B cell (primary cell): Measurements from ENCODE around the gene ZNF346.

Source experiments
- EZH2 ChIP-seq: IDR thresholded peaks from 2 replicates; pipeline ENCODE4 v1.6.1; 2012; ENCODE audit warnings: borderline replicate concordance, low read depth, mild to moderate bottlenecking, moderate library complexity, low read length; ENCODE audit not compliant: insufficient read depth, poor library complexity, severe bottlenecking
- TF ChIP-seq, protein P1 (sequence below): fragments of 200-600 bp; IDR thresholded peaks from one replicate; pipeline ENCODE4 v1.8.0; 2022; ENCODE audit warnings: antibody characterized with exemption, mild to moderate bottlenecking

DNA sequence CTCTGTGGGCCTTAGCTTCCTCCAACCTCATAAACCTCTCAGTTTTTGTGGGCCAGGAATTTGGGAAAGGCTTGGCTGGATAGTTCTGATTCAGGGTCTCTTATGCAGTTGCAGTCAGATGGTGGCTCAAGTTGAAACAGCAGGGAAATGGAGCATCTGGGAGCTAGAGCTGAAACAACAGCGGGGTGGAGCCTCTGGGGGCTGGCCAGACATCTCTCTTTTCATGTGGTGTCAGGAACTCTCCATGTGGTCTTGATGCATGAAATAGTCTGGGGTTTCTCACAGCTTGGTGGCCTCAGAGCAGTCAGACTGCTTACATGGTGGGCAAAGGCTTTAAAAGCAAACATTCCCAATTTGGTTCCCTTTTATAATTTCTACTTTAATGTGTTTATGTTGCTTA, 13.5 kb downstream of the ZNF346 start:
- TF ChIP-seq, protein P1, sequence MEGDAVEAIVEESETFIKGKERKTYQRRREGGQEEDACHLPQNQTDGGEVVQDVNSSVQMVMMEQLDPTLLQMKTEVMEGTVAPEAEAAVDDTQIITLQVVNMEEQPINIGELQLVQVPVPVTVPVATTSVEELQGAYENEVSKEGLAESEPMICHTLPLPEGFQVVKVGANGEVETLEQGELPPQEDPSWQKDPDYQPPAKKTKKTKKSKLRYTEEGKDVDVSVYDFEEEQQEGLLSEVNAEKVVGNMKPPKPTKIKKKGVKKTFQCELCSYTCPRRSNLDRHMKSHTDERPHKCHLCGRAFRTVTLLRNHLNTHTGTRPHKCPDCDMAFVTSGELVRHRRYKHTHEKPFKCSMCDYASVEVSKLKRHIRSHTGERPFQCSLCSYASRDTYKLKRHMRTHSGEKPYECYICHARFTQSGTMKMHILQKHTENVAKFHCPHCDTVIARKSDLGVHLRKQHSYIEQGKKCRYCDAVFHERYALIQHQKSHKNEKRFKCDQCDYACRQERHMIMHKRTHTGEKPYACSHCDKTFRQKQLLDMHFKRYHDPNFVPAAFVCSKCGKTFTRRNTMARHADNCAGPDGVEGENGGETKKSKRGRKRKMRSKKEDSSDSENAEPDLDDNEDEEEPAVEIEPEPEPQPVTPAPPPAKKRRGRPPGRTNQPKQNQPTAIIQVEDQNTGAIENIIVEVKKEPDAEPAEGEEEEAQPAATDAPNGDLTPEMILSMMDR, result no peak
- no peak for TF ChIP-seq EZH2
